DOHH2 (cell line): ENCODE data around the gene U2AF2.

Experiments used
- H3F3A ChIP-seq: fragments of 200-600 bp; sonication (generic), shearing (Covaris generic); 2 replicates; pipeline ENCODE4 v1.6.0; 2016; ENCODE audit warnings: antibody characterized with exemption, mild to moderate bottlenecking; ENCODE audit not compliant: control insufficient read depth, insufficient read depth
- H3K27ac ChIP-seq: fragments of 200-600 bp; sonication (generic); 2 replicates; pipeline ENCODE4 v1.5.1; 2014; ENCODE audit warnings: low read depth, mild to moderate bottlenecking, low read length, moderate library complexity
- H3K27me3 ChIP-seq: fragments of 200-600 bp; sonication (generic); 2 replicates; pipeline ENCODE4 v1.6.1; 2014; ENCODE audit warnings: mild to moderate bottlenecking, low read length, mixed read lengths; ENCODE audit not compliant: control insufficient read depth
- H3K36me3 ChIP-seq: fragments of 200-600 bp; sonication (generic); 2 replicates; pipeline ENCODE4 v1.6.1; 2014; ENCODE audit warnings: mild to moderate bottlenecking, low read length, moderate library complexity, mixed read lengths; ENCODE audit not compliant: control insufficient read depth
- H3K4me1 ChIP-seq: fragments of 200-600 bp; sonication (generic); 2 replicates; pipeline ENCODE4 v1.6.1; 2014; ENCODE audit warnings: mild to moderate bottlenecking, low read length, mixed read lengths; ENCODE audit not compliant: control insufficient read depth
- H3K4me2 ChIP-seq: fragments of 200-600 bp; sonication (generic); 2 replicates; pipeline ENCODE4 v1.6.0; 2014; ENCODE audit warnings: mild to moderate bottlenecking, low read length, moderate library complexity
- H3K4me3 ChIP-seq: fragments of 200-600 bp; sonication (generic); 2 replicates; pipeline ENCODE4 v1.5.1; 2014; ENCODE audit warnings: mild to moderate bottlenecking, low read length, mixed read lengths
- H3K79me2 ChIP-seq: fragments of 200-600 bp; sonication (generic); 2 replicates; pipeline ENCODE4 v1.6.1; 2014; ENCODE audit warnings: mild to moderate bottlenecking, low read length, mixed read lengths; ENCODE audit not compliant: control insufficient read depth
- H3K9me2 ChIP-seq: fragments of 200-600 bp; sonication (generic); replicated peaks from 2 replicates; pipeline ENCODE4 v1.6.1; 2014; ENCODE audit warnings: mild to moderate bottlenecking, low read length, mixed read lengths; ENCODE audit not compliant: control insufficient read depth
- H3K9me3 ChIP-seq: fragments of 200-600 bp; sonication (generic); 2 replicates; pipeline ENCODE4 v1.6.1; 2014; ENCODE audit warnings: antibody characterized with exemption, low read length, mixed read lengths; ENCODE audit not compliant: control insufficient read depth, insufficient read depth
- H4K20me1 ChIP-seq: fragments of 200-600 bp; sonication (generic); 2 replicates; pipeline ENCODE4 v1.6.0; 2014; ENCODE audit warnings: low read depth, mild to moderate bottlenecking, antibody characterized with exemption, low read length, moderate library complexity; ENCODE audit not compliant: control insufficient read depth, insufficient read depth
- EZH2phosphoT487 ChIP-seq: fragments of 200-600 bp; sonication (generic); IDR thresholded peaks from 2 replicates; pipeline ENCODE4 v1.6.1; 2017; ENCODE audit warnings: borderline replicate concordance, mild to moderate bottlenecking, antibody characterized with exemption, low read length, moderate library complexity, mixed read lengths
- TF ChIP-seq, protein P1 (sequence below): fragments of 200-600 bp; sonication (generic); IDR thresholded peaks from one replicate; pipeline ENCODE4 v1.5.1; 2014; ENCODE audit warnings: antibody characterized with exemption, mild to moderate bottlenecking, low read depth, low read length; ENCODE audit not compliant: poor library complexity, severe bottlenecking

U2AF2 gene

DNA sequence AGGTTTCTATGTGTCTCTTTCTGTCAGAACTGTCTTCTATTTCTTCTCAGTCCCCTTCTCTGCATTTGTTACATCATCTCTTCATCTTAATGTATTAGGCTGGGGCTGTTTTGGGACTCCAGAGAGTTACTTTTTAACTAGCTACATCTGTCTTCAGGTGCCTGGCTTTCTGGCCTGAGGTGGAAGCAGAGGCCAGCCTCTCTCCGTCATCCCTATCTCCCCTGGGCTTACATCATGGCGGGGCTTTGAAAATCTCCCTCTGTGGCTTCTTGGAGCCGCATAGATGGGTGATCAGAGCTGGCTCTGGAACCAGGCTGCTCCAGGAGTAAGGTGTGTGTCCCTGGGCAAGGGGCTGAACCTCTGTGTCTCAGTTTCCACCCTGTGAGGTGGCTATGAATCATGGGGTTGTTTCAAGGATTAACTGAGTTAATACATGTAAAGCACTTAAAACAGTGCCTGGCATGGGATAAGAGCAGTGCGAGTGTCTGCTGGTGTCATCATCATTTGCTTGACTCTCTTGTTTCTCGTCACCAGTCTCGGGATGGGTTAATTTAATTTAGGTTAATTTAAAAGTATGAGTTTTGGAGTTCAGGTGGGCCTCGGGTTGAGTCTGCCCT, 22.2 kb downstream of the U2AF2 start:
- H3K9me2 ChIP-seq, result no peaks in the 10 kb centered on the region
- peaks cover 53% of the 10 kb centered on the region for H3K4me1 ChIP-seq
- TF ChIP-seq, protein P1, sequence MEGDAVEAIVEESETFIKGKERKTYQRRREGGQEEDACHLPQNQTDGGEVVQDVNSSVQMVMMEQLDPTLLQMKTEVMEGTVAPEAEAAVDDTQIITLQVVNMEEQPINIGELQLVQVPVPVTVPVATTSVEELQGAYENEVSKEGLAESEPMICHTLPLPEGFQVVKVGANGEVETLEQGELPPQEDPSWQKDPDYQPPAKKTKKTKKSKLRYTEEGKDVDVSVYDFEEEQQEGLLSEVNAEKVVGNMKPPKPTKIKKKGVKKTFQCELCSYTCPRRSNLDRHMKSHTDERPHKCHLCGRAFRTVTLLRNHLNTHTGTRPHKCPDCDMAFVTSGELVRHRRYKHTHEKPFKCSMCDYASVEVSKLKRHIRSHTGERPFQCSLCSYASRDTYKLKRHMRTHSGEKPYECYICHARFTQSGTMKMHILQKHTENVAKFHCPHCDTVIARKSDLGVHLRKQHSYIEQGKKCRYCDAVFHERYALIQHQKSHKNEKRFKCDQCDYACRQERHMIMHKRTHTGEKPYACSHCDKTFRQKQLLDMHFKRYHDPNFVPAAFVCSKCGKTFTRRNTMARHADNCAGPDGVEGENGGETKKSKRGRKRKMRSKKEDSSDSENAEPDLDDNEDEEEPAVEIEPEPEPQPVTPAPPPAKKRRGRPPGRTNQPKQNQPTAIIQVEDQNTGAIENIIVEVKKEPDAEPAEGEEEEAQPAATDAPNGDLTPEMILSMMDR, result no peak
- TF ChIP-seq EZH2phosphoT487, result no peak
- peak overlapping the region; percentile 90 for H3K27ac ChIP-seq
- no peaks in the 10 kb centered on the region for H3K9me3 ChIP-seq
- H3F3A ChIP-seq, result peaks cover 37% of the 10 kb centered on the region
- peaks cover 85% of the 10 kb centered on the region for H3K36me3 ChIP-seq
- H4K20me1 ChIP-seq, result peaks cover 11% of the 10 kb centered on the region; the same call in 1 of the 2 replicates
- no peaks in the 10 kb centered on the region for H3K27me3 ChIP-seq
- H3K4me2 ChIP-seq, result peak overlapping the region; percentile 92
- peaks cover 93% of the 10 kb centered on the region for H3K79me2 ChIP-seq
- peak overlapping the region; percentile 90 for H3K4me3 ChIP-seq

DNA sequence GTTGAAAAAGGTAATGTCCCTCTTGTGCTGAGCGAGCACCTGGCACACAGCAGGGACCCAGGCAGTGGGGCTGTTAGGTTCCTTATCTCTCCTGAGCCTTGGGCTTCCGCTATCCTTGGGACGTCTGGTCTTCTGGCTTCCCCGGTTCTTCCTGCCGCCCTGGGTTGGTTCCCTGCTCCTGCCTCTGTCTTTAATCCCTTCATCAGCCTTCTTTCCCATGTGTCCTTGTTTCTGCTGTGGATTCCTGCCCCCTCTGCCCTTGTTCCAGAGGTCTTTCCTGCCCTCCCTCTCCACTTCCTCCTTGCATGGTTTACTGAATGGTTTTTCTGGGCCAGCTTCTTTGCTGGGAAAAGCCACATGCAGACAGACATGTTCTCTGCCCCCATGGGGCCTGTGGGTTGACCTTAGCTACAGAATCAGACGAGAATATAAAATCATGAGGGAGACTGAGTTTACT, 22.8 kb downstream of the U2AF2 start:
- Histone ChIP-seq H3F3A (peaks cover 31% of the 10 kb centered on the region), H3K9me2 (no peaks in the 10 kb centered on the region), H3K4me3 (peak overlapping the region; percentile 90), H3K9me3 (no peaks in the 10 kb centered on the region), H3K36me3 (peaks cover 84% of the 10 kb centered on the region), H3K79me2 (peaks cover 91% of the 10 kb centered on the region), H4K20me1 (peaks cover 8% of the 10 kb centered on the region; the same call in 1 of the 2 replicates), H3K4me1 (peaks cover 48% of the 10 kb centered on the region), H3K27me3 (no peaks in the 10 kb centered on the region), H3K27ac (peak overlapping the region; percentile 90), H3K4me2 (peak overlapping the region; percentile 92)
- no peak for TF ChIP-seq EZH2phosphoT487
- TF ChIP-seq, protein P1, result no peak

DNA sequence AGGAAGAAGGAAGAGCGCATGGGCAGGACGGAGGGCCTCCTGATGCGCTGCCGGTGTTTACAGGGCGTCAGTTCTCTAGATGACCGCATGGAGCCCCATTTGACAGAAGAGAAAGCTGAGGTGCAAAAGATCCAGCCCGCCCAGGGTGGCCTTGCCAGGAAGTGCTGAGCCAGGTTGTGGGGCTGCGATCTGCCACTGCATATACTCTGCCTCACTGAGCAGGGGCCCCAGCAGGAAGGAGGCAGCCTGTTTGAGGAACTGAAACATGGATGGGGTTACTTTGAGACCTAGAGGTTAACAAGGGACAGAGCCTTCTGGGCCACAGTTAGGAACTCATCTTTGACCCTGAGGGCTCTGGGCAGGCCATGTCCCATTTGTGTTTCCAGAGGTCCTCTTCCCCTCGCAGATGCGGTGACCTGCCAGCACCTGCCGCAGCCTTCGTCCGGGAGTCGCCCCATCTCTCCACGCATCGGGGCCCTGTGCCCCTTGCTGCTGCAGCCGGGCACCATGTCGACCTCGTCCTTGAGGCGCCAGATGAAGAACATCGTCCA, 23.4 kb downstream of the U2AF2 start:
- Histone ChIP-seq H3K4me3 (peak overlapping the region; percentile 90), H3F3A (peaks cover 25% of the 10 kb centered on the region), H3K27me3 (no peaks in the 10 kb centered on the region), H3K79me2 (peaks cover 88% of the 10 kb centered on the region), H3K9me3 (no peaks in the 10 kb centered on the region), H3K36me3 (peaks cover 84% of the 10 kb centered on the region), H4K20me1 (peaks cover 8% of the 10 kb centered on the region; the same call in 1 of the 2 replicates), H3K9me2 (no peaks in the 10 kb centered on the region), H3K4me1 (peaks cover 48% of the 10 kb centered on the region), H3K27ac (peak overlapping the region; percentile 90), H3K4me2 (peak overlapping the region; percentile 92)
- TF ChIP-seq EZH2phosphoT487, result no peak
- TF ChIP-seq, protein P1, result peak; percentile 27
